Stimulated activated naive CD8-positive, alpha-beta T cell treated with anti-CD3 and anti-CD28 coated beads, Interleukin-15, amount 100 ng/mL, for 72 hours (primary cell): Measurements from ENCODE around the gene THOP1.
"Not testable (repeated sequence)": the region's sequence is repeated elsewhere in the genome, so short reads cannot be mapped to it uniquely, and the experiment has no call there.

Experiments
- ATAC-seq: fragments of 150-1000 bp; cut with Tn5 transposase; 2 replicates; pipeline ENCODE4 v1.10.0; 2021; ENCODE audit warnings: mild to moderate bottlenecking, moderate library complexity
- DNase-seq, 2 donors: peaks; one replicate each; pipeline ENCODE4 v3.0.0; 2021 to 2022
- H3K27ac Mint-ChIP-seq, 2 donors: one replicate each; pipeline ENCODE4 v1.8.0; 2022; ENCODE audit warnings: mild to moderate bottlenecking in 2 of 2, mixed read lengths in 2 of 2, moderate library complexity in 2 of 2
- H3K27me3 Mint-ChIP-seq: one replicate; pipeline ENCODE4 v1.8.0; 2022; ENCODE audit warnings: mixed read lengths
- H3K4me1 Mint-ChIP-seq: one replicate; pipeline ENCODE4 v1.8.0; 2022; ENCODE audit warnings: mild to moderate bottlenecking, mixed read lengths
- H3K4me3 Mint-ChIP-seq, 2 donors: one replicate each; pipeline ENCODE4 v1.8.0; 2022; ENCODE audit warnings: mild to moderate bottlenecking in 2 of 2, mixed read lengths in 2 of 2, moderate library complexity in 1 of 2
- H3K9me3 Mint-ChIP-seq, 2 donors: one replicate each; pipeline ENCODE4 v1.8.0; 2022; ENCODE audit warnings: mixed read lengths in 2 of 2

The THOP1 gene

DNA sequence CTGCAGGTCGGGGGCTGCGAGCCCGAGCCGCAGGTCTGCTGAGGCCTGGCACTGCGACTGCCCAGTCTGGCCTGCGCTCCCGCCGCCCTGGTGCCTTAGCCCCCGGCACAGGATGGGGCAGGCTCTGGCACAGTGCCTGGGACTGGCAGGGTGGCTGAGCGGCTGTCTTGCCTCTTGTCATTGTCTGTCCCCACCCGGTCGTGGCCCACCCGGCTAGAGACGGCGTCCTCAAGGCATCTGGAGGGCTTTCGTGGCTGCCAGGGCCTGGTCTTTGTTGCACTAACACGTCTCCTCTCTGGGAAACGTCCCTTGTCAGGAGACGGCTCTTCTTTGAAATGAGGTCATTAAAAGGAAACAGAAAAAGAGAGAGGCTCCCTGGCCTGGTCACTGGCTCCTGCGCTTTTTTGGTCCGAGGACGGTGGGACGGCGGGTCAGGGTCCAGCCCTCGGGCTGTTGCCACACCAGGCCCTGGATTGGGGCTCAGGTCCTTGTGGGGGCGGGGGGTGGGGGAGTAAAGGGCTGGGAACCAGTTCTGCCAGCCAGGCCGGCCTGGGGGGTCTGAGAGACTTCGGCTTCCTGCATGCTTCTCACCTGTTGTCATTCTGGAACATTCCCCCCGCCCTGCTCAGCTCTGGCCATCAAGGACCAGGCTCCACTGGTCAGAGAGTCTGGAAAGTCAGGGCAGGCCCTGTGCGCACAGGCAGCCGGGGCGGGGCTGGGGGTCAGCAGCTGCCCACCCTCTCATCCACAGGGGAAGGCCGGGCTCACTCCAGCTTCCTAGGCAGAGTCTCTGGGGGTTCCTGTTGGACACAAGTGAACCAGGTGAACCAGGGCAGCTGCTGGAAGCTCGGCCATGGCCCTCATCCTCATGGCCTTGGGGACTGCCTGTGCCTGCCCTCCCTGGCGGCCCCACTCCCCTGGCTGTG is 28.2 kb downstream of the THOP1 start:
- Mint-ChIP-seq H3K4me1 (peaks cover 6% of the 10 kb centered on the region), H3K4me3 (no peak overlapping the region), H3K27me3 (no peaks in the 10 kb centered on the region), H3K27ac (no peak overlapping the region), H3K9me3 (no peaks in the 10 kb centered on the region)
- DNase-seq (no peak), ATAC-seq (no peak)

GRCh38 chr19:2814426-2814825 is 29.1 kb downstream of the THOP1 start:
- Mint-ChIP-seq H3K27ac (peak overlapping the region in 1 of 2 donors; percentile 64), H3K4me3 (no peak overlapping the region), H3K9me3 (no peaks in the 10 kb centered on the region), H3K27me3 (no peaks in the 10 kb centered on the region), H3K4me1 (peaks cover 6% of the 10 kb centered on the region)
- no peak for DNase-seq
- no peak for ATAC-seq

GRCh38 chr19:2815191-2815614 is 29.9 kb downstream of the THOP1 start:
- Mint-ChIP-seq H3K27me3 (no peaks in the 10 kb centered on the region), H3K9me3 (no peaks in the 10 kb centered on the region), H3K4me3 (no peak overlapping the region), H3K4me1 (peaks cover 6% of the 10 kb centered on the region), H3K27ac (no peak overlapping the region)
- no peak for DNase-seq
- no peak for ATAC-seq

- ATAC-seq (no peak), DNase-seq (no peak)
- H3K27me3 Mint-ChIP-seq: no peaks in the 10 kb centered on the region
- peaks cover 9% of the 10 kb centered on the region for H3K4me1 Mint-ChIP-seq
- H3K27ac Mint-ChIP-seq: peak overlapping the region in 1 of 2 donors; percentile 27
- no peak overlapping the region for H3K4me3 Mint-ChIP-seq
- no peaks in the 10 kb centered on the region for H3K9me3 Mint-ChIP-seq
Observed at GRCh38 chr19:2815923-2816322, 30.6 kb downstream of the THOP1 start.

DNA sequence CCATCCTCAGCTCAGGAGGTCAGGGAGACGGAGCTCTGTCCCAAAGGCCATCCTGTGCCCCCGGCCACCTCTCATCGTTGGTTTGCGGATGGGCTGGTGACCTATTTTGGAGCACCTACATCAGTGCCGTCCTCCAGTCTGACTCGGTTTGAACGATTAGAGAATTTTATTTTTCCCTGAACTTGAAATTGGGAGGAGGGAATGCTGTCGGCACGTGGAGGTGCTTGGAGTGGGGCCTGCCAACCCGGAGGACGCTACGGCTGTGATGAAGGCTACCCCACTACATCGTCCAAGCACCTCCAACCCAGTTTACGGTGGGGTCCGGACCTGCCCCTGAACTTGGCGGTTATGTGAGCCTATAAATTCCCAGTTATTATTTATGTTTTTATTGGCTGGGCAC is 31.3 kb downstream of the THOP1 start:
- Mint-ChIP-seq H3K27me3 (no peaks in the 10 kb centered on the region), H3K27ac (no peak overlapping the region), H3K4me1 (peaks cover 16% of the 10 kb centered on the region), H3K9me3 (no peaks in the 10 kb centered on the region), H3K4me3 (no peak overlapping the region)
- DNase-seq: no peak
- no peak for ATAC-seq

- not testable (repeated sequence) for H3K27me3 Mint-ChIP-seq, ATAC-seq, H3K9me3 Mint-ChIP-seq, DNase-seq, H3K4me3 Mint-ChIP-seq
- peak overlapping the region in 1 of 2 donors; percentile 94 for H3K27ac Mint-ChIP-seq
- peaks cover 16% of the 10 kb centered on the region for H3K4me1 Mint-ChIP-seq
Observed at GRCh38 chr19:2817237-2817829, 32.0 kb downstream of the THOP1 start.

- H3K4me3 Mint-ChIP-seq: peak within 1 kb of the TSS; percentile 91 to 96
- no peaks in the 10 kb centered on the region for H3K9me3 Mint-ChIP-seq
- peak within 1 kb of the TSS in 1 of 2 donors; percentile 92 for H3K27ac Mint-ChIP-seq
- DNase-seq (peak; percentile 97 to 98), ATAC-seq (peak; percentile 93)
- peaks cover 16% of the 10 kb centered on the region for H3K4me1 Mint-ChIP-seq
- H3K27me3 Mint-ChIP-seq: no peaks in the 10 kb centered on the region
Observed at GRCh38 chr19:2819540-2820111, 34.3 kb downstream of the THOP1 start, which contains the start of gene ZNF554. Gene ZNF554 (plus strand): TSS chr19:2819868. CDS start chr19:2820072, 204 bp downstream.

DNA sequence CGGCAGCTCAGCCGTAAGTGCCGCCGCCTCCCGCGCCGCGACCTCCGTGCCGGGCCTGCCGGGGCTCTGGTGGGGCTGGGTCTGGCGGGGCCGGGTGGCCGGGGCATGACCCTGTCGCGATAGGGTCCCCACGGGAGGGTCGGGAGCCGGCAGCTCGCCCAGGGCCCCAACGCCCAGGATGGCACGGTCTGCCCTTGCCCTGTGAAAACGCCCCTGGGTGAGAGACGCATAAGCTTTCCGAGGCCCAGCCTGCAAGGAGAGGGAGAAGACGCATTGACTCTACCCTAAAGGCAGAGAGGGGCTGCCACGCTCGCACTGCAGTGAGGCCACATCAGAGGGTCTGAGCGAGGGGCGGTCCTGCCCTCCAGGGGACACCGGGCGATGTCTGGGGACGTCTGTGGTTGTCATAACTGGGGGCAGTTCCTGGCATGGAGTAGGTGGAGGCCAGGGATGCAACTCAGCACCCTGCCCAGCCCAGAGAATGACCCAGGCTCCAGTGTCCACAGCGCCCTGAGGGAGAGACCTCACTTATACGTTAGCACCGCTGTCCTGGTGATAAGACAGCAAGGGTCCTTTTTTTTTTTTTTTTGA is 34.9 kb downstream of the THOP1 start:
- ATAC-seq (peak; percentile 50), DNase-seq (no peak)
- H3K27ac Mint-ChIP-seq: no peak overlapping the region

DNA sequence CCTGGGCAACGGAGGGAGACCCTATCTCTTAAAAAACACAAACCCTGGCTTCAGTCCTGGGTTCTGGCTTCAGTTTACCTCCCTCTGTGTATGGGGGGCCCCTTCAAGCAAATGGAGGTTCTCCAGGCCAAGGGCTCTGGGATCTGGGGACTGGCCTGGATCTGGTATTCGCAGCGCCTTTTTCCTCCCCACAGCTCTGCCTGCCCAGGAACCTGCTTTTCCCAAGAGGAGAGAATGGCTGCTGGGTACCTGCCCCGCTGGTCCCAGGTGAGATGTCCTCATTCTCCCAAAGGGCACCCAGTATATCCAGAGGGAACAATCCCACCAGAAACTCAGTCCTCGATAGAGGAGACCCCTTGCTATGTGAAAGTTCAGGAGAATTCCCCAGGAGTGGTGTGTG is 37.5 kb downstream of the THOP1 start:
- Mint-ChIP-seq H3K4me1 (peaks cover 9% of the 10 kb centered on the region), H3K9me3 (peaks cover 4 to 8% of the 10 kb centered on the region in 2 donors), H3K4me3 (no peak overlapping the region), H3K27ac (no peak overlapping the region), H3K27me3 (no peaks in the 10 kb centered on the region)
- no peak for DNase-seq
- no peak for ATAC-seq

More for the DNA sequence above, 34.9 kb downstream of the THOP1 start:
- Mint-ChIP-seq H3K4me1 (peaks cover 16% of the 10 kb centered on the region), H3K4me3 (peak overlapping the region; percentile 91 to 96), H3K27me3 (no peaks in the 10 kb centered on the region), H3K9me3 (no peaks in the 10 kb centered on the region)

- no peak overlapping the region for H3K4me3 Mint-ChIP-seq
- H3K9me3 Mint-ChIP-seq: peaks cover 11 to 16% of the 10 kb centered on the region in 2 donors
- H3K4me1 Mint-ChIP-seq: peaks cover 9% of the 10 kb centered on the region
- DNase-seq: no peak
- H3K27me3 Mint-ChIP-seq: no peaks in the 10 kb centered on the region
- no peak for ATAC-seq
- no peak overlapping the region for H3K27ac Mint-ChIP-seq
Observed at GRCh38 chr19:2823646-2824045, 38.3 kb downstream of the THOP1 start.

- ATAC-seq (no peak), DNase-seq (no peak)
- Mint-ChIP-seq H3K4me1 (peaks cover 9% of the 10 kb centered on the region), H3K4me3 (no peak overlapping the region), H3K9me3 (peaks cover 13 to 16% of the 10 kb centered on the region in 2 donors), H3K27me3 (no peaks in the 10 kb centered on the region), H3K27ac (no peak overlapping the region)
Observed at GRCh38 chr19:2824129-2824528, 38.8 kb downstream of the THOP1 start.

GRCh38 chr19:2827022-2827421 is 41.7 kb downstream of the THOP1 start:
- Mint-ChIP-seq H3K9me3 (peaks cover 16 to 36% of the 10 kb centered on the region in 2 donors), H3K4me1 (no peaks in the 10 kb centered on the region), H3K27ac (no peak overlapping the region), H3K4me3 (no peak overlapping the region), H3K27me3 (no peaks in the 10 kb centered on the region)
- DNase-seq (no peak), ATAC-seq (no peak)

- no peak for DNase-seq
- Mint-ChIP-seq H3K27ac (no peak overlapping the region), H3K4me1 (no peaks in the 10 kb centered on the region), H3K9me3 (peaks cover 19 to 43% of the 10 kb centered on the region in 2 donors), H3K27me3 (no peaks in the 10 kb centered on the region), H3K4me3 (no peak overlapping the region)
- no peak for ATAC-seq
Observed at GRCh38 chr19:2827840-2828489, 42.7 kb downstream of the THOP1 start.

GRCh38 chr19:2834294-2834871 is 49.1 kb downstream of the THOP1 start:
- H3K4me1 Mint-ChIP-seq: no peaks in the 10 kb centered on the region
- H3K9me3 Mint-ChIP-seq: peaks cover 31 to 60% of the 10 kb centered on the region in 2 donors
- DNase-seq (no peak), ATAC-seq (no peak)
- no peak overlapping the region for H3K4me3 Mint-ChIP-seq
- no peaks in the 10 kb centered on the region for H3K27me3 Mint-ChIP-seq
- no peak overlapping the region for H3K27ac Mint-ChIP-seq

DNA sequence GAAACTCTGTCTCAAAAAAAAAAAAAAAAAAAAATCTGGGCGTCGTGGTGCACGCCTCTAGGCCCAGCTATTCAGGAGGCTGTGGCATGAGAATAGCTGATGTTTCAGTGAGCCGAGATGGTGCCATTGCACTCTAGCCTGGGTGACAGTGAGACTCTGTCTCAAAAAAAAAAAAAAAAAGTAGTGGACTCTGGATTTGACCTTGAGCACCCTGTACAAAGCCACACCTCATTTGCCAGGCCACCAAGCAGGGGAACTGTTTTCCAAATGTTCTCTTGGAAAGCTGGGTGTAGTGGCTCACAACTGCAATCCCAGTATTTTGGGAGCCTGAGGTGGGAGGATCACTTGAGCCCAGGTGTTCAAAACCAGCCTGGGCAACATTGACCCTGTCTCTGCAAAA is 52.1 kb downstream of the THOP1 start:
- Mint-ChIP-seq H3K4me3 (no peak overlapping the region), H3K4me1 (peaks cover 12% of the 10 kb centered on the region), H3K27me3 (no peaks in the 10 kb centered on the region), H3K9me3 (peaks cover 28 to 39% of the 10 kb centered on the region in 2 donors), H3K27ac (no peak overlapping the region)
- DNase-seq (no peak), ATAC-seq (no peak)
